ENCODE data around the gene PIK3C3. TPM values are rescaled to one million over a fixed set of nuclear protein-coding genes. Genes with fewer than 3 reads are reported as not detected.
A peak's percentile ranks its signal among the peaks of the same experiment; 100 is the strongest.

PIK3C3 gene
- total RNA-seq, 6 experiments from 2014 or later: 15.2 to 27.2 (median 19.6) TPM

DNA sequence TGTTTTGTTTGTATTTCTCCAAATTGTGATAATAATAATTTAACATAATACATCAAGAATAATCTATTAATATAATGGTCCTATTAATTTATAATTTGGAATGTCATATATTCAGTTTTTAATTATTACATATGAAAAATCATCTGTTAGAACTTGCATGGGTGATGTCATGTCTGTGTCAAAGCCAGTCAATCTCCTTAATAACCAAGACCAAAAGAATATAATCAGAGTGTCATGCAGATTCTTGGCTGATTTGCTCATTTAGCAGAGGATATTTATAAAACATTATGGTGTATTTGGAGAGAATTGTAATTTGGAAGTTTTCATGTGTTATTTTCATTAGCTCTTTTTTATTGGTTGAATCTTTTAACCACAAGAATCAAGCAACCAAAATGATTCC is 96.4 kb downstream of the PIK3C3 start:
- TF ChIP-seq POLR2A (IDR thresholded peaks at IDR 0.05): no peak
- TF ChIP-seq, protein P1, sequence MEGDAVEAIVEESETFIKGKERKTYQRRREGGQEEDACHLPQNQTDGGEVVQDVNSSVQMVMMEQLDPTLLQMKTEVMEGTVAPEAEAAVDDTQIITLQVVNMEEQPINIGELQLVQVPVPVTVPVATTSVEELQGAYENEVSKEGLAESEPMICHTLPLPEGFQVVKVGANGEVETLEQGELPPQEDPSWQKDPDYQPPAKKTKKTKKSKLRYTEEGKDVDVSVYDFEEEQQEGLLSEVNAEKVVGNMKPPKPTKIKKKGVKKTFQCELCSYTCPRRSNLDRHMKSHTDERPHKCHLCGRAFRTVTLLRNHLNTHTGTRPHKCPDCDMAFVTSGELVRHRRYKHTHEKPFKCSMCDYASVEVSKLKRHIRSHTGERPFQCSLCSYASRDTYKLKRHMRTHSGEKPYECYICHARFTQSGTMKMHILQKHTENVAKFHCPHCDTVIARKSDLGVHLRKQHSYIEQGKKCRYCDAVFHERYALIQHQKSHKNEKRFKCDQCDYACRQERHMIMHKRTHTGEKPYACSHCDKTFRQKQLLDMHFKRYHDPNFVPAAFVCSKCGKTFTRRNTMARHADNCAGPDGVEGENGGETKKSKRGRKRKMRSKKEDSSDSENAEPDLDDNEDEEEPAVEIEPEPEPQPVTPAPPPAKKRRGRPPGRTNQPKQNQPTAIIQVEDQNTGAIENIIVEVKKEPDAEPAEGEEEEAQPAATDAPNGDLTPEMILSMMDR (IDR thresholded peaks at IDR 0.05): no peak
- intact Hi-C loops (cut with DNase I): no loop called here
- Histone ChIP-seq H3K36me3 (peaks cover 0 to 10% (median 4%) of the 10 kb centered on the region in 4 donors), H3K27ac (no peak overlapping the region), H3K4me3 (no peak overlapping the region), H3K4me1 (no peaks in the 10 kb centered on the region), H3K27me3 (no peaks in the 10 kb centered on the region), H3K9me3 (no peaks in the 10 kb centered on the region)
- no peak for ATAC-seq
- no peak for DNase-seq

DNA sequence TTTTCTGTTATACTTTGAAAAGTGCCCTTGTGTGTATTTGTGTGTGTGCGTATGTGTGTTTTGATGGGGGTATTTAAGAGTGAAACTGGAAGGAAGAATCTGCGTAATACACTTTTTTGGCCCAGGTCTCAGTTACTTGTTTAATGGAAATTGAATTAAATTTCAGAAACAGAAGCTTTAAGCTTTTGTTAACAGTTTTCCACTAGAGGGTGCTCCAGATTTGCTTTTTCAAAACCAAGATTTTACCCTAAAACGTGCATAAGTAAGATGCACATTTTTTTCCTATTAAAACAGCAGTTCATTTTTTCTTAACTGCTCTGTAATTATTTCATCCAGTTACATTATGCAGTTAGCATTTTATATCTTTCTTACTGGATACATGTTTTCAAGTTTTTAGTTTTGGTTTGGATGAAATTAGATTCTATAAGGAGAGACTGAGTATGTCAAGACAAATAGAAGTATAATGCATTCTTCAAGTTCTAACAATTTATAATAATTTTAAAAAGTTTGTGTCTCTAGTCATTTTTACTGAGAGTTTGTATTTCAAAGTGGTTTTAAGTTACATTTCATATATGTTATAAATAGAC is 97.2 kb downstream of the PIK3C3 start:
- H3K4me1 ChIP-seq: no peaks in the 10 kb centered on the region
- TF ChIP-seq, protein P1 (IDR thresholded peaks at IDR 0.05): peak in 3 of 4 donors; percentile 24 to 51 (median 51)
- TF ChIP-seq POLR2A (IDR thresholded peaks at IDR 0.05): no peak
- H3K27ac ChIP-seq: no peak overlapping the region
- peaks cover 0 to 10% (median 4%) of the 10 kb centered on the region in 4 donors for H3K36me3 ChIP-seq
- DNase-seq (no peak), ATAC-seq (peak in 1 of 4 donors; percentile 45)
- H3K27me3 ChIP-seq: no peaks in the 10 kb centered on the region
- 31% methylated on average over 3 of the region's 3 CpGs for WGBS (ENCODE audit: insufficient coverage, low coverage, low lambda C conversion rate, missing lambda C conversion rate)
- intact Hi-C loops (cut with DNase I): no loop called here
- no peaks in the 10 kb centered on the region for H3K9me3 ChIP-seq
- no peak overlapping the region for H3K4me3 ChIP-seq

DNA sequence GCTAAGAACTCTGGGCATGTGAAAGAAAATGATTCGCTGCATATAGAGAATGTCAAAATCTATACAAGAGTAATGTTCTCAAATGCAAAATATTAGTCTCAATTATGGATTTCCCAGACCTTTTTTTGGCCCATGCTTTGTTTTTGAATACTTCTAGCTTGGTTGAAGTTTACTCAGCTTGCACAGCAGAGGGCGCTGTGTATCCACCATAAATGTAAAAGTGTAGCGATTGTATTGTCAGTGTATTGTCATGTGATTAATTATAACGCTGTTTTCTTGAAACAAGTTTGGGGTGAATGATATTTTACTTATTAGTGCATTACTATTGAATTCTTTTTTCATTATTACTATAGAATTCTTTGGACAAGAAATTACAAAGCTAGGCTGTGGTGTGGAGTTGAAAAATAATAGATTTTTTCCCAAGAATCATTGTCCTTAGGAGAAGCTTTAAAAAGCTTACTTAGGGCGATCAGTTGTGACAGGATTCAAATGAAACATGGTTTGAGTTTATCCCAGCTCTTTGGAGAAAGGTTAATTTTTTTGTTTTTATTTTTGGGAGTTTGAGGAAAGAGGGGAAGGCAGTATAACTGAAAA is 98.3 kb downstream of the PIK3C3 start:
- TF ChIP-seq, protein P1 (IDR thresholded peaks at IDR 0.05): peak; percentile 76 to 87 (median 84)
- no peak for TF ChIP-seq POLR2A (IDR thresholded peaks at IDR 0.05)
- intact Hi-C loops (cut with DNase I): no loop called here
- Histone ChIP-seq H3K9me3 (no peaks in the 10 kb centered on the region), H3K27me3 (no peaks in the 10 kb centered on the region), H3K27ac (no peak overlapping the region), H3K4me3 (no peak overlapping the region), H3K4me1 (no peaks in the 10 kb centered on the region), H3K36me3 (peaks cover 0 to 10% (median 4%) of the 10 kb centered on the region in 4 donors)
- ATAC-seq (peak; percentile 84 to 94 (median 88)), DNase-seq (peak; percentile 41 to 60 (median 57))
- 15% methylated on average over 5 of the region's 5 CpGs for WGBS (ENCODE audit: insufficient coverage, low coverage, low lambda C conversion rate, missing lambda C conversion rate)

DNA sequence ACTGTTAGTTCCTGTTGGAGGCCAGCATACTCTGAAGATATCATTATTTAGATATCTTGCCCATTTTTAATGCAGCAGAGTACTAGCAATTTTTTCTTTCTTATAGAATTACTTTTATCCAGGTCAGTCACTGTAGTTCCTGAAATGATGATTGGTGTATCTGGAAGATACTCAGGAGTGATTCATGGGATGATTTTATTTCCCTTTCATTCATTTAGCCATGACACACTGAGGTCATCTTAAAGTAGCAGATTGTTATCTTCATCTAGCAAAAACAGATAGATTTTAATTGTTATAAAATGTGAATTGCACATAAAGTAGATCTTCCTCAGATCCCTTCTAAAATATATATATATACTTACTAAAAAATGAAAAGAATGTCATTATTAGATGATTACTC is 109.1 kb downstream of the PIK3C3 start:
- H3K4me1 ChIP-seq: peaks cover 0 to 7% (median 0%) of the 10 kb centered on the region in 4 donors
- TF ChIP-seq, protein P1 (IDR thresholded peaks at IDR 0.05): no peak
- no peak for TF ChIP-seq POLR2A (IDR thresholded peaks at IDR 0.05)
- ATAC-seq (no peak), DNase-seq (no peak)
- H3K4me3 ChIP-seq: no peak overlapping the region
- H3K9me3 ChIP-seq: no peaks in the 10 kb centered on the region
- H3K27ac ChIP-seq: no peak overlapping the region
- intact Hi-C loops (cut with DNase I): no loop called here
- H3K27me3 ChIP-seq: no peaks in the 10 kb centered on the region
- H3K36me3 ChIP-seq: no peaks in the 10 kb centered on the region

Data from right lobe of liver (tissue), 6 donors.